ENCODE measurements around the gene COX4I1.

Gene COX4I1

DNA sequence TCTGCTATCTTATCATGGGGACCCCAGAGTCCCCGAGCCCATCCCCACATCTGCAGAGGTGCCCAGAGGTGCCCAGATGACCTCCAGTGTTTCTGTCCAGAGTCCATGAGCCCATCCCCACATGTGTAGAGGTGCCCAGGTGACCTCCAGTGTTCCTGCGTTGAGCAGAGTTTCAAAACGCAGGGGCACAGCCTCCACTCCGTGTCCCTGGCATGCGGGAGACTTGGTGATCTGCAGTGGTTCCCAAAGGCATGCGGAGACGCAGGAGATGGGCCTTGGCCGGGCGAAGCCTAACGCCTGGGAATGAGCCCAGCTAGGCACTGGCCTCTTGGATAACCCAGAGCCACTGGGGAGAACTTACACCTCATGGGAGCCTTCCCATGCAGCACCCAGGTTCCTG is 41.3 kb downstream of the COX4I1 start:
- Histone ChIP-seq H3K79me2 (ENCODE audit: low read length) (no peaks in the 10 kb centered on the region), H3K36me3 (replicated peaks; ENCODE audit: low read depth, low read length) (no peaks in the 10 kb centered on the region), H4K20me1 (ENCODE audit: insufficient read depth, low read length) (no peaks in the 10 kb centered on the region), H3K9me3 (ENCODE audit: insufficient read depth, low read length) (no peaks in the 10 kb centered on the region), H3K27ac (ENCODE audit: low read length) (no peak overlapping the region), H3K4me2 (ENCODE audit: low read length) (no peak overlapping the region), H3K4me3 (ENCODE audit: low read length) (no peak overlapping the region), H3K9ac (ENCODE audit: low read length) (no peak overlapping the region), H2AFZ (ENCODE audit: low read depth, low read length) (no peak overlapping the region), H3K4me1 (ENCODE audit: low read length) (no peaks in the 10 kb centered on the region), H3K27me3 (ENCODE audit: low read depth, low read length) (peaks cover 33% of the 10 kb centered on the region)
- TF ChIP-seq, protein P1, sequence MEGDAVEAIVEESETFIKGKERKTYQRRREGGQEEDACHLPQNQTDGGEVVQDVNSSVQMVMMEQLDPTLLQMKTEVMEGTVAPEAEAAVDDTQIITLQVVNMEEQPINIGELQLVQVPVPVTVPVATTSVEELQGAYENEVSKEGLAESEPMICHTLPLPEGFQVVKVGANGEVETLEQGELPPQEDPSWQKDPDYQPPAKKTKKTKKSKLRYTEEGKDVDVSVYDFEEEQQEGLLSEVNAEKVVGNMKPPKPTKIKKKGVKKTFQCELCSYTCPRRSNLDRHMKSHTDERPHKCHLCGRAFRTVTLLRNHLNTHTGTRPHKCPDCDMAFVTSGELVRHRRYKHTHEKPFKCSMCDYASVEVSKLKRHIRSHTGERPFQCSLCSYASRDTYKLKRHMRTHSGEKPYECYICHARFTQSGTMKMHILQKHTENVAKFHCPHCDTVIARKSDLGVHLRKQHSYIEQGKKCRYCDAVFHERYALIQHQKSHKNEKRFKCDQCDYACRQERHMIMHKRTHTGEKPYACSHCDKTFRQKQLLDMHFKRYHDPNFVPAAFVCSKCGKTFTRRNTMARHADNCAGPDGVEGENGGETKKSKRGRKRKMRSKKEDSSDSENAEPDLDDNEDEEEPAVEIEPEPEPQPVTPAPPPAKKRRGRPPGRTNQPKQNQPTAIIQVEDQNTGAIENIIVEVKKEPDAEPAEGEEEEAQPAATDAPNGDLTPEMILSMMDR (IDR thresholded peaks at IDR 0.05; ENCODE audit: low read depth, low read length): no peak
- no peak for TF ChIP-seq EZH2phosphoT487 (IDR thresholded peaks at IDR 0.05; ENCODE audit: low read depth)

DNA sequence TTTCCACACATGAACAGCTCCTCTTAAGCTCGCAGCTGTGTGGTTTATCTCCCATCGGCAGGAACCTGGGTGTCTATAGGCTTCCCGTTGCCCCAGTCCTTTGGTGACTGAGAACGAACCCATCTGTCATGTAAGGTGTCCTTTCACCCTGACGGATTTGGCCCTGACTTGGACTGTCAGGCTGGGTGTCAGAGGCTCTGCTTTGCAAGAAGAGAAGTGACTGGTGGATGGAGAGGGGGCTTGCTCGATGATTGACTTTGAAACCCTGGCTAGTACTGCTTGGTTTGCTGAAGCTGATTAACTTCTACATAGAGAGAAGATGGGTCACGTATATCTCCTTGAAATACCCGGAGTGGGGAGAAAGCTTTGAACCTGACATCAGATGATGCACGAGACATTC is 42.9 kb downstream of the COX4I1 start:
- Histone ChIP-seq H3K79me2 (ENCODE audit: low read length) (no peaks in the 10 kb centered on the region), H3K9me3 (ENCODE audit: insufficient read depth, low read length) (no peaks in the 10 kb centered on the region), H3K4me3 (ENCODE audit: low read length) (no peak overlapping the region), H3K27me3 (ENCODE audit: low read depth, low read length) (peaks cover 17% of the 10 kb centered on the region), H3K36me3 (replicated peaks; ENCODE audit: low read depth, low read length) (no peaks in the 10 kb centered on the region), H3K4me2 (ENCODE audit: low read length) (no peak overlapping the region), H3K9ac (ENCODE audit: low read length) (no peak overlapping the region), H3K4me1 (ENCODE audit: low read length) (no peaks in the 10 kb centered on the region), H4K20me1 (ENCODE audit: insufficient read depth, low read length) (no peaks in the 10 kb centered on the region), H2AFZ (ENCODE audit: low read depth, low read length) (no peak overlapping the region), H3K27ac (ENCODE audit: low read length) (no peak overlapping the region)
- TF ChIP-seq EZH2phosphoT487 (IDR thresholded peaks at IDR 0.05; ENCODE audit: low read depth): no peak
- TF ChIP-seq, protein P1 (IDR thresholded peaks at IDR 0.05; ENCODE audit: low read depth, low read length): no peak

GRCh38 chr16:85842848-85843247 is 43.4 kb downstream of the COX4I1 start:
- peaks cover 13% of the 10 kb centered on the region for H3K27me3 ChIP-seq (ENCODE audit: low read depth, low read length)
- no peak overlapping the region for H3K4me2 ChIP-seq (ENCODE audit: low read length)
- TF ChIP-seq, protein P1 (IDR thresholded peaks at IDR 0.05; ENCODE audit: low read depth, low read length): no peak
- no peak for TF ChIP-seq EZH2phosphoT487 (IDR thresholded peaks at IDR 0.05; ENCODE audit: low read depth)
- H3K79me2 ChIP-seq (ENCODE audit: low read length): no peaks in the 10 kb centered on the region
- H3K4me3 ChIP-seq (ENCODE audit: low read length): no peak overlapping the region
- H3K4me1 ChIP-seq (ENCODE audit: low read length): no peaks in the 10 kb centered on the region
- H3K9me3 ChIP-seq (ENCODE audit: insufficient read depth, low read length): no peaks in the 10 kb centered on the region
- no peaks in the 10 kb centered on the region for H3K36me3 ChIP-seq (replicated peaks; ENCODE audit: low read depth, low read length)
- H4K20me1 ChIP-seq (ENCODE audit: insufficient read depth, low read length): no peaks in the 10 kb centered on the region
- H3K9ac ChIP-seq (ENCODE audit: low read length): no peak overlapping the region
- no peak overlapping the region for H3K27ac ChIP-seq (ENCODE audit: low read length)
- no peak overlapping the region for H2AFZ ChIP-seq (ENCODE audit: low read depth, low read length)

DNA sequence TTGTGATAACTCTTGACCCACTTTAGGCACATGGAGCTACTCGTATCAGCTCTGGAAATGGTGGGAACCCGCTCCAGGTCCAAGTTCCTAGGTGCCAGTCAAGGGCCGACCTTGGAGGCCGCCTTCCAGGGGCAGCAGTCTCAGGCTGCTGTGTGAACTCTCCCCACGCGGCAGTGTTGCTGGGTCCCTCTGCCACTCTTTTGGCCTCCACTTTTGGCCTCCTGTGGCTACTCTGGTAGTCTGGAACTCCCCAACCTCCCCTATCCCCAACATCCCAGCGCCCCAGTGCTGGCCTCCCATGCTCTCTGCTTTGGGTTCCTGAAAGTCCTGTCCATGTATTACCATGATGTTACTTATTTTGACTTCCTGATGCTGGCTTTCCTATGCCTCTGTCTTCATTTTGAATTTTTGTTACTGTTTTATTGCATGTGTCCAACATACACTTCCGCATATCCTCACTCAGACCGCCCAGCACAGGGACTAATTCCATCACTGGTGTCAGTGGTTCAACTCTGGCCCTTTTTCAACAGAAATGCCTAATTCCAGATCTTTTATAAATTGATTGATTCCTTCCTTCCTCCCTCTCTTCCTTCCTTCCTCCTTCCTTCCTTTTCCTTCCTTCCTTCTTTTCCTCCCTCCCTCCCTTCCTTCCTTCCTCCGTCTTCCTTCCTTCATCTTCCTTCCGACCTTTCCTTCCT is 44.1 kb downstream of the COX4I1 start:
- Histone ChIP-seq H3K79me2 (ENCODE audit: low read length) (no peaks in the 10 kb centered on the region), H4K20me1 (ENCODE audit: insufficient read depth, low read length) (no peaks in the 10 kb centered on the region), H3K27ac (ENCODE audit: low read length) (no peak overlapping the region), H3K4me1 (ENCODE audit: low read length) (no peaks in the 10 kb centered on the region), H3K4me3 (ENCODE audit: low read length) (no peak overlapping the region), H3K4me2 (ENCODE audit: low read length) (no peak overlapping the region), H3K27me3 (ENCODE audit: low read depth, low read length) (peaks cover 7% of the 10 kb centered on the region), H3K36me3 (replicated peaks; ENCODE audit: low read depth, low read length) (no peaks in the 10 kb centered on the region), H3K9me3 (ENCODE audit: insufficient read depth, low read length) (no peaks in the 10 kb centered on the region), H3K9ac (ENCODE audit: low read length) (no peak overlapping the region), H2AFZ (ENCODE audit: low read depth, low read length) (no peak overlapping the region)
- TF ChIP-seq, protein P1 (IDR thresholded peaks at IDR 0.05; ENCODE audit: low read depth, low read length): no peak
- TF ChIP-seq EZH2phosphoT487 (IDR thresholded peaks at IDR 0.05; ENCODE audit: low read depth): no peak
